SK-N-SH treated with all-trans-retinoic acid at 6 μM for 48 hours (cell line): ENCODE results near the gene TIAM1.
A peak's percentile ranks its signal among the peaks of the same experiment; 100 is the strongest.

Experiments used
- ATAC-seq: fragments of 200-7000 bp; cut with Tn5 transposase; 3 replicates; pipeline ENCODE4 v1.9.1; 2020; ENCODE audit warnings: mild to moderate bottlenecking, moderate library complexity
- BACH2 ChIP-seq: fragments of 250-450 bp; sonication (Bioruptor Pico); IDR thresholded peaks from 2 replicates; pipeline ENCODE4 v1.9.0; 2021; ENCODE audit warnings: mild to moderate bottlenecking, borderline replicate concordance
- GLIS3 ChIP-seq: fragments of 250-450 bp; sonication (Bioruptor Pico); IDR thresholded peaks from 2 replicates; pipeline ENCODE4 v1.5.0; 2020; ENCODE audit warnings: mild to moderate bottlenecking, moderate library complexity
- ISL1 ChIP-seq: fragments of 250-450 bp; sonication (Bioruptor Pico); IDR thresholded peaks from 2 replicates; pipeline ENCODE4 v2.1.2; 2022; ENCODE audit warnings: mild to moderate bottlenecking, moderate library complexity
- OSR1 ChIP-seq: fragments of 250-450 bp; sonication (Bioruptor Pico); IDR thresholded peaks from 2 replicates; pipeline ENCODE4 v1.8.0; 2022; ENCODE audit warnings: moderate library complexity, mild to moderate bottlenecking, inconsistent platforms
- PPARA ChIP-seq: fragments of 250-450 bp; sonication (Bioruptor Pico); IDR thresholded peaks from 2 replicates; pipeline ENCODE4 v1.5.0; 2020; ENCODE audit warnings: mild to moderate bottlenecking, borderline replicate concordance
- SNAI2 ChIP-seq: fragments of 250-450 bp; sonication (Bioruptor Pico); IDR thresholded peaks from 2 replicates; pipeline ENCODE4 v1.5.0; 2020; ENCODE audit warnings: mild to moderate bottlenecking, moderate library complexity
- TCF4 ChIP-seq: fragments of 250-450 bp; sonication (Bioruptor Pico); IDR thresholded peaks from 2 replicates; pipeline ENCODE4 v1.8.0; 2021; ENCODE audit warnings: mild to moderate bottlenecking, moderate library complexity, borderline replicate concordance
- TOX ChIP-seq: fragments of 250-450 bp; sonication (Bioruptor Pico); IDR thresholded peaks from 2 replicates; pipeline ENCODE4 v1.8.0; 2021; ENCODE audit warnings: mild to moderate bottlenecking, moderate library complexity, borderline replicate concordance
- ZFP3 ChIP-seq: fragments of 250-450 bp; sonication (Bioruptor Pico); IDR thresholded peaks from 2 replicates; pipeline ENCODE4 v1.5.0; 2020; ENCODE audit warnings: mild to moderate bottlenecking, moderate library complexity
- ZFP30 ChIP-seq: fragments of 450-650 bp; formaldehyde crosslinking; IDR thresholded peaks from 2 replicates; pipeline ENCODE4 v1.5.0; 2022; ENCODE audit warnings: mild to moderate bottlenecking, moderate library complexity
- ZNF70 ChIP-seq: fragments of 450-650 bp; formaldehyde crosslinking; IDR thresholded peaks from 2 replicates; pipeline ENCODE4 v1.5.0; 2020; ENCODE audit warnings: mild to moderate bottlenecking, moderate library complexity
- ZNF8 ChIP-seq: fragments of 450-650 bp; formaldehyde crosslinking; IDR thresholded peaks from 2 replicates; pipeline ENCODE4 v1.5.0; 2020; ENCODE audit warnings: mild to moderate bottlenecking, moderate library complexity
- TF ChIP-seq, protein P1 (sequence below): fragments of 250-450 bp; sonication (Bioruptor Pico); IDR thresholded peaks from 2 replicates; pipeline ENCODE4 v1.5.0; 2020; ENCODE audit warnings: mild to moderate bottlenecking, moderate library complexity
- TF ChIP-seq, protein P2 (sequence below): fragments of 250-450 bp; sonication (Bioruptor Pico); IDR thresholded peaks from 2 replicates; pipeline ENCODE4 v1.5.1; 2021; ENCODE audit warnings: mild to moderate bottlenecking, moderate library complexity
- TF ChIP-seq, protein P3 (sequence below): fragments of 250-450 bp; sonication (Bioruptor Pico); IDR thresholded peaks from 2 replicates; pipeline ENCODE4 v1.5.1; 2020; ENCODE audit warnings: low read depth, mild to moderate bottlenecking, moderate library complexity

The TIAM1 gene

DNA sequence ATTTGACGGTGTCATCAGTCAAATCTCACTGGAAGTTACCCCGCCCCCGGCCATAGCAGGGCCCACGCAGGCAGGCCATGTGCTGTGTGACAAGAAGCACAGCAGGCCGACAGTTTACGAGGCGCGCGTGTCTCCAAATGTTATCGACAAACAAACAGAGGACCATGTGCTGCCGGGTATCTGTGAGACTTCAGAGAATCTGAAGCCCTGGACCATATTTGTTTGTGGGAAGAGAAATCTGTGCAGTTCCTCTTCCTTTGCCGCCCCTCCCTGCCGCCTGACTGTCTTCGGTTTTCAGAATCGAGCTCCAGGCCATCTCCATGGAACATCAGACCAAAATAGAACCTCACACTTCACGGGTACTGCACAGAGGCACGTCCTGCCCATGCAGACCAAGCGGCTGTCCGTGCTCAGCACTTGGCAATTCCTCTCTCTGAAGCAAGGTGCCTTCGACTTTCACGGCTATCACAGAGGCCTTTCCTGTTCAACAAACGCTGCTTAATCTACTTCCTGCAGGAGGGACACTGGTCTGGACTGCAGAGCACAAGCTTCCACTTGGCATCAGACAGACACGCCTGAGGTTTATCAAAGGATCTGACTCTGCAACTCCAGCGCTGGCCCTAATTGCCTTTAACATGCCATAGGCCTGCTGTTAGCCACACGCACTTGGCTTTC is 170.0 kb downstream of the TIAM1 start (continued):
- TF ChIP-seq TOX (CRISPR knock-in tag) (no peak), ZFP30 (CRISPR knock-in tag) (0 out of 2 replicates have a peak, but pooled peaks have one; percentile 3), BACH2 (CRISPR knock-in tag) (no peak), TCF4 (peak; percentile 73; the same call in 1 of the 2 replicates)

DNA sequence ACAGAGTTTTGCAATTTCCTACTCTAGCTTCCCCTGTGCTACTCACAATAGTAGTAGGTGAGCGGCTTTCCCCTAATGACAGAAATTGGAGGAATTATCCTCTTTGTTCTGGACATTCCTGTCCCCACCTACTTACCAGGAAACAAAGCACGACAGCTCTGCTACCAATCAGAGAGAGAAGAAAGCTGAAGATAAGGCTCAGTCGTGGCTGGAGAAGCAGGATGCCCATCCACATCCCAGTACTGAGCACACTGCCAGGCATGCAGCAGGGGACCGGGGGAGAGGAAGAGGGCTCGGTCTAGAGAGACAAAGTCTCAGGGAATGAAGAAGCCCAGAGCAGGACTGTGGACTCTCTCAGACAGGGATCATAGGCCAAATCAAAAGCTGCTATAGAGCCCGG is 171.7 kb downstream of the TIAM1 start:
- ATAC-seq, result no peak
- TF ChIP-seq TOX (CRISPR knock-in tag) (no peak), OSR1 (CRISPR knock-in tag) (no peak), ZNF8 (CRISPR knock-in tag) (no peak), ZFP3 (CRISPR knock-in tag) (no peak)

DNA sequence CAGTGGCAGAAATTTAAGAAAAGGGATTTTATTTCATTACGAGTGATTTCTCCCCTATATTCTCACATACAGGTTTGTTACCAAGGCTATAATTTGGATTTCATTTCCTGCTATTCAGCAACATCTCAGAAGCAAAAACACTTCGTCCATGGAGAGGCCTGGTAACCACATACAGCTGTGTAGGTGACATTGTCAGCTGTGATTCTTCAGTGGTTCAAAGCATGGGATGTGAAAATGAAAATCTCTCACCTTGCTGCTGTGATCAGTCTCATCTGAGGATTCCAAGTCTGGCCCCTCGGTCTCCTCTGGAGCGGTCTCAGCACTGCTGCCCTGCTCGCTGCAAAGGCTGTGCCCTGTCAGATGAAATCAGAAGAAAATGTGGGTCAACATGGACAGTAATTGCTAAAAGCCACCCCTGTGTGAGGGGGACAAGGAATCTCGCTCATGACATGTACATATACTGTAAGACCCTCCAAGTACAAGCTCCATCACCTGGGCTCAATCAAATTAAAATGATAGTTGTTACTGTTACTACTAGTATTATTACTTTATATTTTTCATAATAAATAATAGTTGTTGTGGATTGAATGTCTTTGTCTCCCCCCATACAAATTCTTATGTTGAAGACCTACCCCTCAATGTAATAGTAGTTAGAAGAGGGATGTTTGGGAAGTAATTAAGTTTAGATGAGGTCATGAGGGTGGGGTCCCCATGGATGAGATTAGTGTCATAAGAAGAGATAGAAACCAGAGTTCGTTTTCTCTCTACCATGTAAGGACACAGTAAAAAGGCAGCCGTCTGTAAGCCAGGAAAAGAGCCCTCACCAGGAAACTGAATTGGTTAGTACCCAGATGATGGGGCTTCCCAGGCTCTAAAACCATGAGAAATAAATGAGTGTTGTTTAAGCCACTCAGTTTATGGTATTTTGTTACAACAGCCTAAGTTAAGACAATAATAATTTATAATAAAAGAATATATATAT is 179.1 kb downstream of the TIAM1 start:
- no peak for ATAC-seq
- TF ChIP-seq, protein P1, sequence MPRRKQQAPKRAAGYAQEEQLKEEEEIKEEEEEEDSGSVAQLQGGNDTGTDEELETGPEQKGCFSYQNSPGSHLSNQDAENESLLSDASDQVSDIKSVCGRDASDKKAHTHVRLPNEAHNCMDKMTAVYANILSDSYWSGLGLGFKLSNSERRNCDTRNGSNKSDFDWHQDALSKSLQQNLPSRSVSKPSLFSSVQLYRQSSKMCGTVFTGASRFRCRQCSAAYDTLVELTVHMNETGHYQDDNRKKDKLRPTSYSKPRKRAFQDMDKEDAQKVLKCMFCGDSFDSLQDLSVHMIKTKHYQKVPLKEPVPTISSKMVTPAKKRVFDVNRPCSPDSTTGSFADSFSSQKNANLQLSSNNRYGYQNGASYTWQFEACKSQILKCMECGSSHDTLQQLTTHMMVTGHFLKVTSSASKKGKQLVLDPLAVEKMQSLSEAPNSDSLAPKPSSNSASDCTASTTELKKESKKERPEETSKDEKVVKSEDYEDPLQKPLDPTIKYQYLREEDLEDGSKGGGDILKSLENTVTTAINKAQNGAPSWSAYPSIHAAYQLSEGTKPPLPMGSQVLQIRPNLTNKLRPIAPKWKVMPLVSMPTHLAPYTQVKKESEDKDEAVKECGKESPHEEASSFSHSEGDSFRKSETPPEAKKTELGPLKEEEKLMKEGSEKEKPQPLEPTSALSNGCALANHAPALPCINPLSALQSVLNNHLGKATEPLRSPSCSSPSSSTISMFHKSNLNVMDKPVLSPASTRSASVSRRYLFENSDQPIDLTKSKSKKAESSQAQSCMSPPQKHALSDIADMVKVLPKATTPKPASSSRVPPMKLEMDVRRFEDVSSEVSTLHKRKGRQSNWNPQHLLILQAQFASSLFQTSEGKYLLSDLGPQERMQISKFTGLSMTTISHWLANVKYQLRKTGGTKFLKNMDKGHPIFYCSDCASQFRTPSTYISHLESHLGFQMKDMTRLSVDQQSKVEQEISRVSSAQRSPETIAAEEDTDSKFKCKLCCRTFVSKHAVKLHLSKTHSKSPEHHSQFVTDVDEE (CRISPR knock-in tag), result no peak
- TF ChIP-seq, protein P2, sequence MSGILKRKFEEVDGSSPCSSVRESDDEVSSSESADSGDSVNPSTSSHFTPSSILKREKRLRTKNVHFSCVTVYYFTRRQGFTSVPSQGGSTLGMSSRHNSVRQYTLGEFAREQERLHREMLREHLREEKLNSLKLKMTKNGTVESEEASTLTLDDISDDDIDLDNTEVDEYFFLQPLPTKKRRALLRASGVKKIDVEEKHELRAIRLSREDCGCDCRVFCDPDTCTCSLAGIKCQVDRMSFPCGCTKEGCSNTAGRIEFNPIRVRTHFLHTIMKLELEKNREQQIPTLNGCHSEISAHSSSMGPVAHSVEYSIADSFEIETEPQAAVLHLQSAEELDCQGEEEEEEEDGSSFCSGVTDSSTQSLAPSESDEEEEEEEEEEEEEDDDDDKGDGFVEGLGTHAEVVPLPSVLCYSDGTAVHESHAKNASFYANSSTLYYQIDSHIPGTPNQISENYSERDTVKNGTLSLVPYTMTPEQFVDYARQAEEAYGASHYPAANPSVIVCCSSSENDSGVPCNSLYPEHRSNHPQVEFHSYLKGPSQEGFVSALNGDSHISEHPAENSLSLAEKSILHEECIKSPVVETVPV (CRISPR knock-in tag), result no peak
- TF ChIP-seq PPARA (CRISPR knock-in tag), result no peak

DNA sequence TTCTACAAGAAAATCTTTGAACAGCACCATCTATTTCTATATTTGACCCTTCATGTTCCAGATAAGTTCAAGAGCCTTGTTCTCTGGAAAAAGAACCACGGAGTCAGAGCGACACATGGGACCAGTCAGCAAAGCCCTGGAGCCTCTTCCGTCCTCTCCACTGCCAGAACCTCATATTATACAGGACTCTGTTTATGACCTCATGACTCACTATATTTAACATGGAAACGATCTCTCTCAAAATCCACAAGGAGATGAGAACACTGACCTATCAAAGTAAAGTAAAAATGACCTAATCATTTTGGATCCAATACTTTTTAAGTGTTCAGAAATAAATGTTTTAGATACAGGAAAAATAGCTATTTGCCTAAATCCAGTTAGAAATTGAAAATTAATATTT is 181.2 kb downstream of the TIAM1 start:
- TF ChIP-seq, protein P3, sequence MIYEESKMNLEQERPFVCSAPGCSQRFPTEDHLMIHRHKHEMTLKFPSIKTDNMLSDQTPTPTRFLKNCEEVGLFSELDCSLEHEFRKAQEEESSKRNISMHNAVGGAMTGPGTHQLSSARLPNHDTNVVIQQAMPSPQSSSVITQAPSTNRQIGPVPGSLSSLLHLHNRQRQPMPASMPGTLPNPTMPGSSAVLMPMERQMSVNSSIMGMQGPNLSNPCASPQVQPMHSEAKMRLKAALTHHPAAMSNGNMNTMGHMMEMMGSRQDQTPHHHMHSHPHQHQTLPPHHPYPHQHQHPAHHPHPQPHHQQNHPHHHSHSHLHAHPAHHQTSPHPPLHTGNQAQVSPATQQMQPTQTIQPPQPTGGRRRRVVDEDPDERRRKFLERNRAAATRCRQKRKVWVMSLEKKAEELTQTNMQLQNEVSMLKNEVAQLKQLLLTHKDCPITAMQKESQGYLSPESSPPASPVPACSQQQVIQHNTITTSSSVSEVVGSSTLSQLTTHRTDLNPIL (CRISPR knock-in tag), result no peak
- no peak for TF ChIP-seq SNAI2 (CRISPR knock-in tag)
- no peak for TF ChIP-seq TOX (CRISPR knock-in tag)
- TF ChIP-seq TCF4, result no peak
- TF ChIP-seq, protein P1 (CRISPR knock-in tag), result no peak
- TF ChIP-seq GLIS3 (CRISPR knock-in tag), result no peak
- no peak for TF ChIP-seq ZNF70 (CRISPR knock-in tag)
- TF ChIP-seq ISL1 (CRISPR knock-in tag), result no peak
- ATAC-seq, result no peak; the same call in 1 of the 3 replicates
